GM21786 (cell line): ENCODE data around the gene MAPK7.

ENCODE experiments used
- ATAC-seq: cut with Tn5 transposase; IDR thresholded peaks from one replicate; pipeline ENCODE4 v1.9.1; 2021; ENCODE audit not compliant: unreplicated experiment

MAPK7 gene

GRCh38 chr17:19377602-19378415 is 489 bp upstream of the MAPK7 start:
- peak; percentile 94 for ATAC-seq

GRCh38 chr17:19379361-19380065 is 1.2 kb downstream of the MAPK7 start:
- ATAC-seq, result no peak

DNA sequence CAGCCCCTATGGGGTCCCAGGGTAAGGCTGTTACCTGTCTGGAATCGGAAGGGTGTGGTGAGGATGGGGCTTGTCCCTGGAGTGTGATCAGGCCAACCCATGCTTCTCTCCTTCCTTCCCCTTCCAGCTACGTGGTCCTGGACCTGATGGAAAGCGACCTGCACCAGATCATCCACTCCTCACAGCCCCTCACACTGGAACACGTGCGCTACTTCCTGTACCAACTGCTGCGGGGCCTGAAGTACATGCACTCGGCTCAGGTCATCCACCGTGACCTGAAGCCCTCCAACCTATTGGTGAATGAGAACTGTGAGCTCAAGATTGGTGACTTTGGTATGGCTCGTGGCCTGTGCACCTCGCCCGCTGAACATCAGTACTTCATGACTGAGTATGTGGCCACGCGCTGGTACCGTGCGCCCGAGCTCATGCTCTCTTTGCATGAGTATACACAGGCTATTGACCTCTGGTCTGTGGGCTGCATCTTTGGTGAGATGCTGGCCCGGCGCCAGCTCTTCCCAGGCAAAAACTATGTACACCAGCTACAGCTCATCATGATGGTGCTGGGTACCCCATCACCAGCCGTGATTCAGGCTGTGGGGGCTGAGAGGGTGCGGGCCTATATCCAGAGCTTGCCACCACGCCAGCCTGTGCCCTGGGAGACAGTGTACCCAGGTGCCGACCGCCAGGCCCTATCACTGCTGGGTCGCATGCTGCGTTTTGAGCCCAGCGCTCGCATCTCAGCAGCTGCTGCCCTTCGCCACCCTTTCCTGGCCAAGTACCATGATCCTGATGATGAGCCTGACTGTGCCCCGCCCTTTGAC is 2.4 kb downstream of the MAPK7 start:
- ATAC-seq, result no peak

DNA sequence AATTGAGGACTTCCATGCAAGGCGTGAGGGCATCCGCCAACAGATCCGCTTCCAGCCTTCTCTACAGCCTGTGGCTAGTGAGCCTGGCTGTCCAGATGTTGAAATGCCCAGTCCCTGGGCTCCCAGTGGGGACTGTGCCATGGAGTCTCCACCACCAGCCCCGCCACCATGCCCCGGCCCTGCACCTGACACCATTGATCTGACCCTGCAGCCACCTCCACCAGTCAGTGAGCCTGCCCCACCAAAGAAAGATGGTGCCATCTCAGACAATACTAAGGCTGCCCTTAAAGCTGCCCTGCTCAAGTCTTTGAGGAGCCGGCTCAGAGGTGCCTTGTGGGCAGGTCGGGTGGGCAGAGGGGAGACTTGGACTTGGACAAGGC is 3.1 kb downstream of the MAPK7 start:
- ATAC-seq, result no peak

DNA sequence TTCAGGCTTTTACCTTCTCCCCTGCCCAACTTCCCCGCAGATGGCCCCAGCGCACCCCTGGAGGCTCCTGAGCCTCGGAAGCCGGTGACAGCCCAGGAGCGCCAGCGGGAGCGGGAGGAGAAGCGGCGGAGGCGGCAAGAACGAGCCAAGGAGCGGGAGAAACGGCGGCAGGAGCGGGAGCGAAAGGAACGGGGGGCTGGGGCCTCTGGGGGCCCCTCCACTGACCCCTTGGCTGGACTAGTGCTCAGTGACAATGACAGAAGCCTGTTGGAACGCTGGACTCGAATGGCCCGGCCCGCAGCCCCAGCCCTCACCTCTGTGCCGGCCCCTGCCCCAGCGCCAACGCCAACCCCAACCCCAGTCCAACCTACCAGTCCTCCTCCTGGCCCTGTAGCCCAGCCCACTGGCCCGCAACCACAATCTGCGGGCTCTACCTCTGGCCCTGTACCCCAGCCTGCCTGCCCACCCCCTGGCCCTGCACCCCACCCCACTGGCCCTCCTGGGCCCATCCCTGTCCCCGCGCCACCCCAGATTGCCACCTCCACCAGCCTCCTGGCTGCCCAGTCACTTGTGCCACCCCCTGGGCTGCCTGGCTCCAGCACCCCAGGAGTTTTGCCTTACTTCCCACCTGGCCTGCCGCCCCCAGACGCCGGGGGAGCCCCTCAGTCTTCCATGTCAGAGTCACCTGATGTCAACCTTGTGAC is 3.6 kb downstream of the MAPK7 start:
- ATAC-seq, result no peak

DNA sequence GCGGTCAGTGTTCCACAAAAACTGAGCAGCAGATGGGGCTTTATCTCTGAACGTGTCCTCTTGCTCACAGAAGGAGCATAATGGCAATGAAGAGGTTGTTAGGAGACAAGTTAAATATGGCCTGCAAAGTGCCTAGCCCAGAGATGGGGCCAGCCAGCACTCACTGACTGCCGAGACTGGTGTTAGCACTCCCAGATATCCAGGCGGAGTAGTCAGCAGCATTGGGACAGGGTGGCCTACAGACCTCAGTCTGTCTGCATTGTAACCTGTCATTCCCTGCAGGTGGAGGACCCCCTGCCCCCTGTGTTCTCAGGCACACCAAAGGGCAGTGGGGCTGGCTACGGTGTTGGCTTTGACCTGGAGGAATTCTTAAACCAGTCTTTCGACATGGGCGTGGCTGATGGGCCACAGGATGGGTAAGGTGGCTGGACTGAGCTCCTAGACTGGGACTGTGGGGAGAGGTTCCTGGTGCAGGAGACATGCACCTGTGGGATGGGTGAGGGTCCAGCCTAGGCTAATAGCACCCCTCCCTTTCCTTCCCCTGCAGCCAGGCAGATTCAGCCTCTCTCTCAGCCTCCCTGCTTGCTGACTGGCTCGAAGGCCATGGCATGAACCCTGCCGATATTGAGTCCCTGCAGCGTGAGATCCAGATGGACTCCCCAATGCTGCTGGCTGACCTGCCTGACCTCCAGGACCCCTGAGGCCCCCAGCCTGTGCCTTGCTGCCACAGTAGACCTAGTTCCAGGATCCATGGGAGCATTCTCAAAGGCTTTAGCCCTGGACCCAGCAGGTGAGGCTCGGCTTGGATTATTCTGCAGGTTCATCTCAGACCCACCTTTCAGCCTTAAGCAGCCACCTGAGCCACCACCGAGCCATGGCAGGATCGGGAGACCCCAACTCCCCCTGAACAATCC is 4.5 kb downstream of the MAPK7 start:
- ATAC-seq, result no peak

GRCh38 chr17:19383681-19384470 is 5.6 kb downstream of the MAPK7 start:
- no peak for ATAC-seq

DNA sequence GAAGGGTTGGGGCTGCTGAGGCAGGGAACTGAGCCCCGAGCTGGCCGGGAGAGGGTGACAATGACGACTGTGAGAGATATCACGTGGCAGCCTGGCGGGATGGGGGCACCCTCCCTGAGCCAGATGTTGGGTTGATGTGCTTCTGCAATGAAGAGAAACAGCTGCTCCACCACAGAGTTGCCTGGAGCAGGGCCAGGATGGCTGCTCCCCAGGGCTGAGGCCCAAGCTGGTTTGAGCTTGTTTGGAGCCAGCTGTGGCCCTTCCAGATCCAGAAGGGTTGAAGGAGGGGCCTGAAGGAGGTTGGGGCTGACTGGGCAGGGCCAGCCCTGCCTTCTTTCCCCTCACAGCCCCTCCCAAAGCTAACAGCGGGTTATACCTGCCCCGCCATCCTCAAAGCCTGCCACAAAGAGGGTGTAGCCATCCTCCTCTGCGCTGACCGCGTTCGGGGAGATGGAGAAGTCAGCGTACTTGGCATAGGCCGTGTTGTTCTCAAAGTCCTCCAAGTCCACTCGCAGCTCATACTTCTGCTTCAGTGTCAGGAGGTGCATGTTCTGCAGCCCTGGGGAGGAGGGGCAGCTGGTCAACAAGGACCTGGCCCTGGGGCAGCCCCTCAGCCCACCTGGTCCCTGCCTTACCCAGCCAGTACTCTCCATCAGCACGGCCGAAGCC is 6.6 kb downstream of the MAPK7 start:
- no peak for ATAC-seq

DNA sequence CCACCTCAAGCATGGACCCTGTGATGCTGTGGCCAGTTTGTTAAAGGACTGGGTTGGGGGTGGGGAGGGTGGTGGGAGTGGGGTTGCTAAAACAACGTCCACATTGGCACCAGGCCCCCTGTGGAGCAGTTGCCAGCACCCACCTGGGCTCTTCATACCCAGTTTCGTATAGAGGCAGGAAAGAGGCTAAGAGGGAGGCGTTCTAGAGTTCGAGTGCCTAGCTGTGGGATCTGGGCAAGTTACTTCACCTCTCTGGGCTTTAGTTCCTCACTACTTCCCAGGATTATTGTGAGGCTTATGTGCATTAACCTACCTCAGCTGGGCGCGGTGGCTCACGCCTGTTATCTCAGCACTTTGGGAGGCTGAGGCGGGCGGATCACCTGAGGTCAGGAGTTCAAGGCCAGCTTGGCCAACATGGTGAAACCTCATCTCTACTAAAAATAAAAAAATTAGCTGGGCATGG is 7.3 kb downstream of the MAPK7 start:
- ATAC-seq, result no peak

DNA sequence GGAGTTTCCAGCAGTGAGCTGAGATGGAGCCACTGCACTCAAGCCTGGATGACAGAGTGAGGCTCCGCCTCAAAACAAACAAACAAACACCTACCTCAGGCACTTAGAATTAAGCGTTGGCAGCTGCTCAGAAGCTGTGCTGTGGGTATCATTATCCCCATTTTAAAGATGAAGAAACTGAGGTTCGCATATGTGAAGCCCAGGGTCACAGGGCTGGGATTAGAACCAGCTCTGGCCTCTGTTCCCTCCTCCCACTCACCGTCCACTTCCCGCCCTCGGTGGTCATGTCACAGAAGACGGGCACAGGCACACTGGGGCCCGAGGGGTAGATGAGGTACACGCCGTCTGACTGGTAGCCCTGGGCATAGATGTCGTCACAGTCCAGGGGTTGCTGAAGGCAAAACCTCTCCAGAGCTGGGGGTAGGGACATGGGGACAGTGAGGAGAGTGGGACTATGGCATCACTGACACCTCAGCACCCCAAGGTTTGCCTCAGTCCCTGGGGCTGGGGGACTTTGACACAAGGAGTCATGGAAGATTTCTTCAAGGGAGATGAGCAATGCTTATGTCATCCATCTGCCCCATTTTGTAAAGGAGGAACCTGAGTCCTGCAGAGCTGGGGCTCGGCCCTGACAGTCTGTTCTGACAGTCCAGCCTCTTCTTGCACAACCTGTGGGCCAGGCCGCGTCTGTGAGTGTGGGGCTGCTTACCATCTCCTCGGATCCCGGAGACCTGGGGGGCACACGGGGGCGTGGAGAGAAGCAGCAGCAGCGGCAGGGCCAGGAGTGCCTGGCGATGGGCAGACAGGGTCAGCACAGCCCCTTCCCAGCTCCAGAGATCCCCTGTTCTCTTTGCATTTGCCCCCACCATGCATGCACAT is 8.0 kb downstream of the MAPK7 start:
- no peak for ATAC-seq

DNA sequence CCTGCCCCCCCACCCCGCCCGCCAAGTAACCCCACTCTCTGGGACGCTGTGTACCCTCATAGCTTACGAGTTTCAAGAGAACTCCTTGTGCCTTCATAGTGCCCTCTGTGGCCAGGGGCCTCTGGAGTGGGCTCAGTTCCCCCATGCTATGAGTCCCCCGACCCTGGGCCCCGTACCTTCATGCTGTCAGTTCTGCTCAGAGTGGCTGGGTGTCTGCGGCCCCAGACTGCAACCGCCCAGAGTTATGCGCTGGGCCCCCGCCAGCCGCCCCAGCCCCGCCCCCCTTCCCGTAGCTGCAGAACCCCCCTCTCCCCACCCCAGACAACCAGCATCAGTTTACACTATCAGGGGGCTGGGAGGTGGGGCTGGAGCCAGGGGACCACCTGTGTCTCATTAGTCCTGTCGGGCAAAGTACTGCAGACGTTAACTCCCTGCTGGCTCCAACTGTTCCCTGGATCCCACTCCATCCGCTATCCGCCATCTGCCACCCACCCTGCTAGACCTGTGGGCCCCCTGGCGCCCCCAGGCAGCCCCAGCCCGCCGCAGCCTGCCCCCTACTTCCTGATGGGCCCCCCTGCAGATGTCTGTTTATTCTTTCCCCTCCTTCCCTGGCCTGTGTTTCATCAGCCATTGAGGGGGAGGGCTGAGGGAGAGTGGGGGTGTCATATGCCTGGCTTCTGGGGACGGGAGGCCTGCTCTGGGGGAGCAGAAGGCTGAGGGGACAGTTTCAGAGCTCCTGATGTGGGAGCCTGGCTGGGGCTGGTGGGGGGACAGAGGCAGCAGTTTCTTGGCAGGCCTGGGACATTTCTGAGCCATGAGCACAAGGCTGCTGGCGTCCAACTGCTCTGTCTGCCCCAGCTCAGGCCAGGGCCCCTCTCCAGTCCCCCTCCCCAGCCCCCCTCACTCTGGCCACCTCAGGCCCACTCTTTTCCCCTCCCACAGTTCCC is 8.9 kb downstream of the MAPK7 start, which contains the start of gene MFAP4:
MFAP4 (minus strand) TSS at position 217 of the 947 bp plus-strand sequence; CDS start at position 182, 35 bp downstream.
- ATAC-seq, result no peak

DNA sequence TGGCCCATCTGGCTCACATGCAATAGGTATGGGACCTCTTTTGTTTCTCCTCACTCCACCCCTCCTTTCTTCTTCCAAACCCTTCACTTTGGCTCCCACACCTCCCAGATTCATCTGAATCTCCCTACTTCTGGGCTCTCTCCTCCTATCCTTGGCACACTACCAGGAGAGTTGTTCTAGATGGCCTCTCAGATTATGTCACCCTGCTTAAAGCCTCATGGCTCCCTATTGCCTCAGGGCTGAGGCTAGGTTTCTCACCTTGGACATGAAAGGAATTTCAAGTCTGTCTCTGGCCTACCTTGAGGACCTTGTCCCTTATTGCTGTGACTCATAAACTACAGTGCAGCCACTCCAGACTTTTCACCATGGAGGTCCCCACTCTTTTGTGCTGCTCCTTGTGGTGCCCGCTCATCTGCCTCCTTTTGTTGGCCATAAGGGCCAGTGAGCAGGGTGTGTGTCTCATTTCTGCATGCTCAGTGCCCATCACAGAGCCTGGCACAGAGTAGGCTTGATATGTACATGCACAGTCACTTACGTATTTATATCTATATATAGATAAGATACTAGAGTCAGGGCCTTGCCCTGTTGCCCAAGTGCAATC is 9.7 kb downstream of the MAPK7 start:
- no peak for ATAC-seq

DNA sequence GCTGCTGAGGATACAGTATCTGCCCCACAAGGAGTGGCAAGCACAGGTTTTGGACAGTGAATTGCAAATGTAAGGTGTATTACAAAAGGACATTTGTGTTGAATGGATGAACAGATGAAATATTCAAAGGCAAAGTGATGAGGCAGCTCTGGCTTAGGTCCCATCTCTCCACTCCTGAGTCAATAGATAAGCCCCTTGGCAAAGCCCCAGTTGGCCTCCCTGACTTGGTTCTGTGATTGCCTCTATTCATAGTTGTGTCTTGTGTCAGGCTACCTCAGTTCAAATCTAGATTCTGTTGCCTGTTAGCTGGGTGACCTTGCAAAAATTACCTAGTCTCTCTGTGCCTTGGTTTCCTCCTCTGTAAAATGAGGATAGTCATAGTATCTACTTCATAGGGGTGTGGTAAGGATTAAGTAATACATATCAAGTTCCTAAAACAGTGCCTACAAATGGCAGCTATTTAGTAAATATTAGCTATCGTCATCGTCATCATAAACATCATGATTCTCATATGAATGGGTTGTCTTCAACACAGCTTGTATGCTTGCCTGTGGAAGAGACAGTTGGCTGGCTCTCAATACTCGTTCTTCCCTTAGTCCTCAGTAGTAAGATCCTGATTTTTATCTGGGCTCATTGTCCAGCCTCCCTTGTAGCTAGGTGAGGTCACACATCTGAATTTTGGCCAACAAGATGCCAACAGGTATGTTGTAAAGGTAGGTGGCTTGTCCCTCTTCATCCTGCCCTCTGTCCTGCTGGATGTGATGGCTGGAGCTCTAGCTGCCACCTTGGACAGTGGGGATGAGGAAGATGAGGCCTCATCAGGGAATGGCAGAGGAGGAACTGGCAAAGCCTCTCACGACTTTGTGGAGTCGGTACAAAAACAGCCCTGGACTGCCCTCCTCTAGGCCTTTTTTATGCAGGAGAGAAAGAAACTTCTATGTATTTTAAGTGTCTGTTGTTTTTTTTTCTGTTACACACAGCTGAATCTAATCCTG is 10.8 kb downstream of the MAPK7 start:
- ATAC-seq, result no peak

GRCh38 chr17:19390951-19391350 is 12.7 kb downstream of the MAPK7 start:
- no peak for ATAC-seq

DNA sequence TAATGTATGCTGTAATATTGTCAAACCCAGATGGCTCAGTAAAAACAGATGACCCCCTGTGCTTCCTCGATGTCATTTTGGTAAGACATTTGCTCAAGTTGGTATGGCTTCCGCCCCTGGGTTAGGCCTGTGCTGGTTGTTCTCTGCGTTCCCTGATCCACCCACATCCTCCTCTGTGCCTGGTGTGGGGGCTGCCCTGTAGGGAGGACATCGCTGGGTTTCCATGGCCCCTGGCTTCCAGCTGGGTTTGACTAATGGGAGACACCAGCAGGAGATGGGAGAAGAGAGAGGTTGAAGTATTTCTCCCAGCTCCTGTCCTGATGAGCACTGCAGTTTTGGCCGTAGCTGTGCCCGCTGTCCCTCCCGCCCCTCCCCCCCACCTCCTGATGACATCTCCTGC is 13.1 kb downstream of the MAPK7 start:
- no peak for ATAC-seq
